Lower lobe of right lung (tissue), 2 donors: ENCODE results near the gene SLC30A4. TPM values are rescaled to one million over a fixed set of nuclear protein-coding genes. Genes with fewer than 3 reads are reported as not detected.

ENCODE experiments used
- ATAC-seq, 2 donors: fragments of 200-7000 bp; cut with Tn5 transposase; one replicate each; pipeline ENCODE4 v1.9.1; 2020 to 2022; ENCODE audit warnings: mild to moderate bottlenecking in 2 of 2, moderate library complexity in 2 of 2
- DNase-seq: peaks from one replicate; pipeline ENCODE4 v3.0.0-alpha.2; 2020
- H3K27ac ChIP-seq: fragments of 200-600 bp; one replicate; pipeline ENCODE4 v1.8.0; 2022
- H3K27me3 ChIP-seq: fragments of 200-600 bp; one replicate; pipeline ENCODE4 v1.8.0; 2022; ENCODE audit warnings: low read depth
- H3K36me3 ChIP-seq: fragments of 200-600 bp; one replicate; pipeline ENCODE4 v1.8.0; 2022; ENCODE audit warnings: mild to moderate bottlenecking
- H3K4me1 ChIP-seq: fragments of 200-600 bp; one replicate; pipeline ENCODE4 v1.8.0; 2022
- H3K4me3 ChIP-seq: fragments of 200-600 bp; one replicate; pipeline ENCODE4 v1.8.0; 2022; ENCODE audit warnings: mild to moderate bottlenecking
- H3K9me3 ChIP-seq: fragments of 200-600 bp; one replicate; pipeline ENCODE4 v1.8.0; 2022
- CTCF ChIP-seq: fragments of 200-600 bp; IDR thresholded peaks from one replicate; pipeline ENCODE4 v1.8.0; 2022; ENCODE audit warnings: antibody characterized with exemption, mild to moderate bottlenecking
- intact Hi-C: fragments of 100-400 bp; cut with DNase I; formaldehyde crosslinking; loops from one replicate; pipeline ENCODE4 v1.11.0; 2022
- total RNA-seq: library from RNA; stranded (reverse); fragmentation: NEBNext Ultra II Directional; extraction: Animal tissue kit (Norgen Biotek cat#: 25700); gene quantifications from one replicate; pipeline ENCODE4 v1.2.1, GENCODE V29; 2021
- donor health status: DM: no; HTN: yes; CAD: no; lungs with severe emphysema.

SLC30A4 gene
- total RNA-seq, 1 donor from 2014 or later: 4.8 TPM

DNA sequence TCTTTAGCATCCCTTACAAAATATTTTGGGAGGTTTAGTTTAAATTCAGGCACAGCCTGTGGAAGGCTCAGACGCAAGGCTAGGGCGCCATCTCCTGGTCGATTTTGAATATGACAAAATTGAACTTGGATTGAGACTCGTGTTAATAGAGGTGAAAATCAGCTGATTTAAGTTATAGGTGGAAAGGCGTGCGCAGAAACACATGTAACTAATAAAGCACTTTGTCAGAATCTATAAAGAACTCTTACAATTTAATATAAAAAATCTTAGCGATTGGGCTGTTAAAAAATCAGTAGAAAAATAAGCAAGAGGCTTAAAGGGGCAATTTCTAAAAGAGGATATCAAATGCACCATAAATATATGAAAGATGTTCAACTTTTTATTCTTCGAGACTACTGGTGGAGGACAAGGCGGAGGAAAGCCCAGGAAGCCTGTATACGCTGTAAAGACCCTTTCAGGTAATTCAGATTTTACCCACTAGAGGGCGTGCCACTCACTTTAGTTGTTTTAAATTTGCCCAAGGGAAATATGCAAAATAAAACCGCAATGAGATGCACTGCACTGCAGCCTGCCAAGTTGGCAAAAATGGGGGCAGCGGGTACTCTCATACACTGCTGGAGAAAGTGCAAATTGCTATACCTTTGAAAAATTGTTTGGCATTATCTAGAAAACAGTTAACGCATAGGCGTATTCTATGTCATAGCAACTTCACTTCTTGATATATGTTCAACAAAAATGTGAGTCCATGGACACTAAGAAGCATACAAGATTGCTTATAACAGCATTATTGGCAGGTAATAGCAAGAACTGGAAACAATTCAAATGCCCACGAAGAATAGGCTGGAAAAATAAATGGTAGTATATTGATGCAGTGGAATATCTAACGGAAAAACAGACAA, 64.7 kb downstream of the SLC30A4 start:
- no peaks in the 10 kb centered on the region for H3K27me3 ChIP-seq
- H3K36me3 ChIP-seq: no peaks in the 10 kb centered on the region
- intact Hi-C loops: loop anchor here (2.0 kb wide), 1 partner anchor 157 kb away; no protein-coding TSS in a partner anchor
- peak; percentile 79 for TF ChIP-seq CTCF
- H3K9me3 ChIP-seq: no peaks in the 10 kb centered on the region
- ATAC-seq (peak; percentile 84 to 86), DNase-seq (peak; percentile 59)
- peak overlapping the region; percentile 73 for H3K27ac ChIP-seq
- H3K4me1 ChIP-seq: peaks cover 30% of the 10 kb centered on the region
- peak overlapping the region; percentile 54 for H3K4me3 ChIP-seq

- DNase-seq: no peak
- Histone ChIP-seq H3K27me3 (no peaks in the 10 kb centered on the region), H3K27ac (no peak overlapping the region), H3K4me3 (no peak overlapping the region), H3K4me1 (peaks cover 30% of the 10 kb centered on the region), H3K36me3 (no peaks in the 10 kb centered on the region), H3K9me3 (no peaks in the 10 kb centered on the region)
- no peak for TF ChIP-seq CTCF
- ATAC-seq: no peak
- intact Hi-C loops: no loop called here
These were observed 65.3 kb downstream of the SLC30A4 start for GRCh38 chr15:45457220-45457619.

- peak overlapping the region; percentile 56 for H3K27ac ChIP-seq
- DNase-seq (peak; percentile 57), ATAC-seq (peak; percentile 70 to 75)
- intact Hi-C loops: no loop called here
- H3K9me3 ChIP-seq: no peaks in the 10 kb centered on the region
- no peak overlapping the region for H3K4me3 ChIP-seq
- H3K36me3 ChIP-seq: no peaks in the 10 kb centered on the region
- no peak for TF ChIP-seq CTCF
- H3K4me1 ChIP-seq: peaks cover 30% of the 10 kb centered on the region
- no peaks in the 10 kb centered on the region for H3K27me3 ChIP-seq
These were observed 66.1 kb downstream of the SLC30A4 start for GRCh38 chr15:45456212-45457106.

DNA sequence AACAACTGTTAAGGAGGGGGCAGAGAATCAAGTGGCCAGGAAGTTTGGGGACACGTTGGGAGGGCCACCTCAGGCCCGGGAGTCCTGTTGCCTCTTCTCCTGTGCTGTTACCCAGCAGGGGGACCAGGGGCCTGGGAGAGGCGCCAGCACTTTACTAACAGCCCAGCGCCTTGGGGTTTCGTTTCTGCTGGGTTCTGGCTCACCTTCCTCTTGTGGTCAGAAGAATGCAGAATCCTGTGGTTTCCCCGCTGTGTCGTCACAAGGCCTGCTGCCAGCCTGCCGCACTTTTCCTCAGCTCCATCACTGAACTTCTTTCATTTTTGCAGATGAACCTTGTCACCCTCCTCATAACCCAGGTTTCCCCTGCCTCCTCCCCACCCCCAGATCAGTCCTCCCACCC, 67.7 kb downstream of the SLC30A4 start:
- intact Hi-C loops: no loop called here
- Histone ChIP-seq H3K27ac (peak overlapping the region; percentile 78), H3K4me1 (peaks cover 30% of the 10 kb centered on the region), H3K4me3 (no peak overlapping the region), H3K9me3 (no peaks in the 10 kb centered on the region), H3K27me3 (no peaks in the 10 kb centered on the region), H3K36me3 (no peaks in the 10 kb centered on the region)
- ATAC-seq (peak; percentile 69 to 76), DNase-seq (peak; percentile 88)
- no peak for TF ChIP-seq CTCF

- no peaks in the 10 kb centered on the region for H3K9me3 ChIP-seq
- intact Hi-C loops: no loop called here
- no peaks in the 10 kb centered on the region for H3K36me3 ChIP-seq
- no peaks in the 10 kb centered on the region for H3K27me3 ChIP-seq
- H3K27ac ChIP-seq: peak overlapping the region; percentile 53
- peaks cover 35% of the 10 kb centered on the region for H3K4me1 ChIP-seq
- DNase-seq: no peak
- no peak for ATAC-seq
- no peak overlapping the region for H3K4me3 ChIP-seq
- TF ChIP-seq CTCF: no peak
These were observed 71.3 kb downstream of the SLC30A4 start for GRCh38 chr15:45451265-45451664.
